Endodermal cell (in vitro differentiated cells): ENCODE data around the gene MCMBP. TPM values are rescaled to one million over a fixed set of nuclear protein-coding genes. Genes with fewer than 3 reads are reported as not detected.
"Not testable (repeated sequence)": the region's sequence is repeated elsewhere in the genome, so short reads cannot be mapped to it uniquely, and the experiment has no call there.

Experiments
- DNase-seq: peaks from one replicate; pipeline ENCODE4 v3.0.0-alpha.2; 2017
- H3K27ac ChIP-seq: 2 replicates; pipeline ENCODE4 v1.5.1; 2013; ENCODE audit warnings: mild to moderate bottlenecking, low read depth, low read length, moderate library complexity
- H3K27me3 ChIP-seq: 2 replicates; pipeline ENCODE4 v1.6.1; 2013; ENCODE audit warnings: mild to moderate bottlenecking, low read length, moderate library complexity; ENCODE audit not compliant: insufficient read depth, control insufficient read depth, poor library complexity, severe bottlenecking
- H3K36me3 ChIP-seq: 2 replicates; pipeline ENCODE4 v1.7.0; 2013; ENCODE audit warnings: mild to moderate bottlenecking, low read length, moderate library complexity; ENCODE audit not compliant: control insufficient read depth, insufficient read depth
- H3K4me1 ChIP-seq: one replicate; pipeline ENCODE4 v1.7.0; 2013; ENCODE audit warnings: low read length; ENCODE audit not compliant: control insufficient read depth, insufficient read depth
- H3K4me3 ChIP-seq: 2 replicates; pipeline ENCODE4 v1.5.1; 2013; ENCODE audit warnings: mild to moderate bottlenecking, low read length, moderate library complexity
- H3K9ac ChIP-seq: 2 replicates; pipeline ENCODE4 v1.6.1; 2013; ENCODE audit warnings: mild to moderate bottlenecking, low read length, moderate library complexity; ENCODE audit not compliant: poor library complexity, severe bottlenecking; ENCODE audit errors: extremely low read depth
- H3K9me3 ChIP-seq: 2 replicates; pipeline ENCODE4 v1.6.1; 2013; ENCODE audit warnings: mild to moderate bottlenecking, low read length, moderate library complexity; ENCODE audit not compliant: control insufficient read depth
- H3K27ac Mint-ChIP-seq: 2 replicates; pipeline ENCODE4 v1.8.0; 2020; ENCODE audit warnings: mixed read lengths
- H3K27me3 Mint-ChIP-seq: 2 replicates; pipeline ENCODE4 v1.8.0; 2021; ENCODE audit warnings: mild to moderate bottlenecking, mixed read lengths; ENCODE audit not compliant: insufficient read depth
- H3K36me3 Mint-ChIP-seq: 2 replicates; pipeline ENCODE4 v1.8.0; 2020; ENCODE audit warnings: low read depth, mixed read lengths
- H3K4me1 Mint-ChIP-seq: 2 replicates; pipeline ENCODE4 v1.8.0; 2020; ENCODE audit warnings: mixed read lengths
- H3K4me3 Mint-ChIP-seq: 2 replicates; pipeline ENCODE4 v1.8.0; 2020; ENCODE audit warnings: mild to moderate bottlenecking, moderate library complexity, mixed read lengths
- H3K9me3 Mint-ChIP-seq: 2 replicates; pipeline ENCODE4 v1.8.0; 2020; ENCODE audit warnings: mild to moderate bottlenecking, mixed read lengths
- WGBS, 2 experiments: methylation state at CpG; one replicate each; pipeline versions ENCODE4 v1.1.5 to v1.1.7; 2013; ENCODE audit warnings: missing lambda C conversion rate in 2 of 2, mixed read lengths in 1 of 2; ENCODE audit not compliant: insufficient coverage in 1 of 2, insufficient read length in 1 of 2; 5-methylcytosine and 5-hydroxymethylcytosine counted together
- total RNA-seq, 2 donors: library from RNA; stranded (reverse); fragmentation: NEBNext Ultra II Directional in 1 of 2; extraction: Animal tissue kit (Norgen Biotek cat#: 25700) in 1 of 2; gene quantifications; 2 replicates in 1 of 2; 3 replicates in 1 of 2; pipeline ENCODE4 v1.2.1, GENCODE V29; 2021
- TF ChIP-seq, protein P1 (sequence below): fragments of 200-600 bp; sonication (generic); conservative IDR thresholded peaks from 2 replicates; pipeline ENCODE4 v1.5.0; 2021; ENCODE audit warnings: antibody characterized with exemption, mild to moderate bottlenecking

The MCMBP gene
- total RNA-seq, 2 donors from 2014 or later = 96.6 to 98.9 TPM

- Histone ChIP-seq H3K9me3 (peaks cover 11% of the 10 kb centered on the region), H3K9ac (peak within 1 kb of the TSS; percentile 59), H3K4me1 (peaks cover 2% of the 10 kb centered on the region), H3K27ac (peak within 1 kb of the TSS; percentile 14), H3K27me3 (no peaks in the 10 kb centered on the region), H3K4me3 (peak within 1 kb of the TSS; percentile 83), H3K36me3 (peaks cover 25% of the 10 kb centered on the region)
- WGBS, 2 experiments = 1 to 2% methylated on average over 14 to 61 of the region's 61 CpGs
- H3K27ac Mint-ChIP-seq = peak within 1 kb of the TSS; percentile 95
- H3K4me3 Mint-ChIP-seq = peak within 1 kb of the TSS; percentile 95
- H3K27me3 Mint-ChIP-seq = no peaks in the 10 kb centered on the region
- H3K4me1 Mint-ChIP-seq = peaks cover 49% of the 10 kb centered on the region
- peak; percentile 98 for DNase-seq
- TF ChIP-seq, protein P1, sequence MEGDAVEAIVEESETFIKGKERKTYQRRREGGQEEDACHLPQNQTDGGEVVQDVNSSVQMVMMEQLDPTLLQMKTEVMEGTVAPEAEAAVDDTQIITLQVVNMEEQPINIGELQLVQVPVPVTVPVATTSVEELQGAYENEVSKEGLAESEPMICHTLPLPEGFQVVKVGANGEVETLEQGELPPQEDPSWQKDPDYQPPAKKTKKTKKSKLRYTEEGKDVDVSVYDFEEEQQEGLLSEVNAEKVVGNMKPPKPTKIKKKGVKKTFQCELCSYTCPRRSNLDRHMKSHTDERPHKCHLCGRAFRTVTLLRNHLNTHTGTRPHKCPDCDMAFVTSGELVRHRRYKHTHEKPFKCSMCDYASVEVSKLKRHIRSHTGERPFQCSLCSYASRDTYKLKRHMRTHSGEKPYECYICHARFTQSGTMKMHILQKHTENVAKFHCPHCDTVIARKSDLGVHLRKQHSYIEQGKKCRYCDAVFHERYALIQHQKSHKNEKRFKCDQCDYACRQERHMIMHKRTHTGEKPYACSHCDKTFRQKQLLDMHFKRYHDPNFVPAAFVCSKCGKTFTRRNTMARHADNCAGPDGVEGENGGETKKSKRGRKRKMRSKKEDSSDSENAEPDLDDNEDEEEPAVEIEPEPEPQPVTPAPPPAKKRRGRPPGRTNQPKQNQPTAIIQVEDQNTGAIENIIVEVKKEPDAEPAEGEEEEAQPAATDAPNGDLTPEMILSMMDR = no peak
- H3K9me3 Mint-ChIP-seq = peaks cover 20% of the 10 kb centered on the region
- H3K36me3 Mint-ChIP-seq = peaks cover 25% of the 10 kb centered on the region
Measured at GRCh38 chr10:119892188-119893065, 19.8 kb upstream of the MCMBP start, which contains the start of gene SEC23IP. Gene SEC23IP, plus strand, starts transcription at chr10:119892730. Its CDS starts 53 bp downstream, at chr10:119892783.

DNA sequence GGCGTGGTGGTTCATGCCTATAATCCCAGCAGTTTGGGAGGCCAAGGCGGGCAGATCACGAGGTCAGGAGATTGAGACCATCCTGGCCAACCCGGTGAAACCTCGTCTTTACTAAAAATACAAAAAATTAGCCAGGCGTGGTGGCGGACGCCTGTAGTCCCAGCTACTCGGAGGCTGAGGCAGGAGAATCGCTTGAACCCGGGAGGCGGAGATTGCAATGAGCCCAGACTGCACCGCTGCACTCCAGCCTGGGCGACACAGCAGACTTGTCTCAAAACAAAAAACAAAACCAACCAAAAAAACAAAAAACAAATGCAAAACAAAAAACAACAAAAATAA lies 19.2 kb upstream of the MCMBP start:
- H3K9ac ChIP-seq = peak overlapping the region; percentile 36
- peak overlapping the region; percentile 83 for H3K4me3 ChIP-seq
- Mint-ChIP-seq H3K27ac (peak overlapping the region; percentile 95), H3K4me3 (peak overlapping the region; percentile 95), H3K9me3 (peaks cover 20% of the 10 kb centered on the region), H3K4me1 (peaks cover 52% of the 10 kb centered on the region), H3K36me3 (peaks cover 22% of the 10 kb centered on the region)
- WGBS, 2 experiments = 70 to 88% methylated on average over 9 to 14 of the region's 14 CpGs
- not testable (repeated sequence) for DNase-seq, H3K4me1 ChIP-seq, H3K27ac ChIP-seq, H3K27me3 ChIP-seq, H3K27me3 Mint-ChIP-seq
- H3K9me3 ChIP-seq = peaks cover 11% of the 10 kb centered on the region
- peaks cover 25% of the 10 kb centered on the region for H3K36me3 ChIP-seq

DNA sequence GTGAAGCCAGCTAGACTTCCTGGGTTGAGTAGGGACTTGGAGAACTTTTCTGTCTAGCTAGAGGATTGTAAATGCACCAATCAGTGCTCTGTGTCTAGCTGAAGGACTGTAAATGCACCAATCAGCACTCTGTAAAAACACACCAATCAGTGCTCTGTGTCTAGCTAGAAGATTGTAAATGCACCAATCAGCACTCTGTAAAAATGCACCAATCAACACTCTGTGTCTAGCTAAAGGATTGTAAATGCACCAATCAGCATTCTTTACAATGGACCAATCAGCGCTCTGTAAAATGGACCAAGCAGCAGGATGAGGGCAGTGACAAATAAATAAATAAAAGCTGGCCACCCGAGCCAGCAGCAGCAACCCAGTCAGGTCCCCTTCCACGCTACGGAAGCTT lies 17.7 kb upstream of the MCMBP start:
- DNase-seq, H3K27ac Mint-ChIP-seq: not testable (repeated sequence)
- WGBS, 2 experiments = 80 to 84% methylated on average over 4 of the region's 4 CpGs

DNA sequence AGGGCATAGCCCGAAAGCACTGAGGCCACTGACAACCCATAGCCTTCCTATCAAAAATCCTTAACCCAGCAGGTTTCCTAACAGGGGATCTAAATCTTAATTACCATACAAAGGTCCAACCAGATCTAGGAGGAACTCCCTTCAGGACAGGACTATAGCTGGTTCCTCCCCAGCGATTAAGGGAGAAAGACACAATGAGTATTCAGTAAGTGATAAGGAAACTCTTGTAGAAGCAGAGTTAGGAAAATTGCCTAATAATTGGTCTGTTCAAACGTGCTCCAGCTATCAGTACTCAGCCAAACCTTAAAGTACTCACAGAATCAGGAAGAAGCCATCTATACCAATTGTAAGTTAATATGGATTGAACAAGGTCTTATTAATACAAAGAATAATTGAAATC lies 16.6 kb upstream of the MCMBP start:
- not testable (repeated sequence) for H3K27me3 Mint-ChIP-seq, H3K36me3 Mint-ChIP-seq, H3K27me3 ChIP-seq, H3K36me3 ChIP-seq, DNase-seq, H3K9ac ChIP-seq, H3K27ac ChIP-seq
- Mint-ChIP-seq H3K4me3 (peak overlapping the region; percentile 25), H3K27ac (peak overlapping the region; percentile 69), H3K9me3 (peaks cover 20% of the 10 kb centered on the region), H3K4me1 (peaks cover 61% of the 10 kb centered on the region)
- 6% methylated on average over 3 of the region's 3 CpGs; no CpG with 5 or more reads in 1 of the 2 experiments for WGBS, 2 experiments
- H3K4me1 ChIP-seq = peaks cover 16% of the 10 kb centered on the region
- peaks cover 11% of the 10 kb centered on the region for H3K9me3 ChIP-seq
- H3K4me3 ChIP-seq = peak overlapping the region; percentile 58

More for the DNA sequence above, 17.7 kb upstream of the MCMBP start:
- peaks cover 15% of the 10 kb centered on the region for H3K36me3 Mint-ChIP-seq
- H3K27me3 ChIP-seq, H3K27ac ChIP-seq, H3K4me3 Mint-ChIP-seq, H3K9ac ChIP-seq, H3K27me3 Mint-ChIP-seq: not testable (repeated sequence)
- Histone ChIP-seq H3K4me1 (peaks cover 15% of the 10 kb centered on the region), H3K4me3 (peak overlapping the region; percentile 61), H3K9me3 (peaks cover 11% of the 10 kb centered on the region), H3K36me3 (peaks cover 15% of the 10 kb centered on the region)
- H3K9me3 Mint-ChIP-seq = peaks cover 20% of the 10 kb centered on the region
- peaks cover 53% of the 10 kb centered on the region for H3K4me1 Mint-ChIP-seq

- not testable (repeated sequence) for H3K27me3 ChIP-seq, H3K36me3 Mint-ChIP-seq, H3K36me3 ChIP-seq, DNase-seq, H3K27ac ChIP-seq, H3K9ac ChIP-seq, H3K27me3 Mint-ChIP-seq
- Histone ChIP-seq H3K4me3 (peak overlapping the region; percentile 58), H3K9me3 (peaks cover 11% of the 10 kb centered on the region), H3K4me1 (peaks cover 21% of the 10 kb centered on the region)
- Mint-ChIP-seq H3K4me3 (peak overlapping the region; percentile 10), H3K9me3 (peaks cover 20% of the 10 kb centered on the region), H3K4me1 (peaks cover 59% of the 10 kb centered on the region), H3K27ac (peak overlapping the region; percentile 69)
- WGBS, 2 experiments = 74 to 80% methylated on average over 2 of the region's 3 CpGs
Measured at GRCh38 chr10:119888715-119889114, 16.1 kb upstream of the MCMBP start.

GRCh38 chr10:119886070-119886469 lies 13.4 kb upstream of the MCMBP start:
- H3K4me3 Mint-ChIP-seq = peak overlapping the region; percentile 5
- H3K4me3 ChIP-seq = peak overlapping the region; percentile 15
- not testable (repeated sequence) for H3K36me3 ChIP-seq, DNase-seq, H3K9me3 ChIP-seq, H3K9ac ChIP-seq, H3K36me3 Mint-ChIP-seq, H3K27ac ChIP-seq, H3K27me3 ChIP-seq, H3K27me3 Mint-ChIP-seq
- peaks cover 53% of the 10 kb centered on the region for H3K4me1 Mint-ChIP-seq
- WGBS, 2 experiments = 83 to 86% methylated on average over 2 to 6 of the region's 6 CpGs
- peaks cover 21% of the 10 kb centered on the region for H3K4me1 ChIP-seq
- peaks cover 11% of the 10 kb centered on the region for H3K9me3 Mint-ChIP-seq
- peak overlapping the region; percentile 36 for H3K27ac Mint-ChIP-seq
